Measurements from ENCODE around the gene ACSL4. TPM values are rescaled to one million over a fixed set of nuclear protein-coding genes. Genes with fewer than 3 reads are reported as not detected.
A peak's percentile ranks its signal among the peaks of the same experiment; 100 is the strongest.

The ACSL4 gene
- total RNA-seq (100 to 1,000 TPM in 1 of 2 donors, 10 to 100 TPM in 1; 26.3 to 115 TPM), polyA plus RNA-seq (ENCODE audit: insufficient read length in 2 of 2) (10 to 100 TPM; 44.8 to 57.0 TPM)
- long read RNA-seq, donor 1, full-length matches to known transcripts = 6 of 12 reads
- long read RNA-seq, donor 1, partial matches to known transcripts = 6 of 12 reads
- long read RNA-seq, donor 1, other reads (novel, unspliced or antisense) = 0 of 12 reads
- long read RNA-seq, donor 2, full-length matches to known transcripts = 1 of 1 reads
- long read RNA-seq, donor 2, partial matches to known transcripts = 0 of 1 reads
- long read RNA-seq, donor 2, other reads (novel, unspliced or antisense) = 0 of 1 reads
- long read RNA-seq, donor 3, full-length matches to known transcripts = 1 of 1 reads
- long read RNA-seq, donor 3, partial matches to known transcripts = 0 of 1 reads
- long read RNA-seq, donor 3, other reads (novel, unspliced or antisense) = 0 of 1 reads
- long read RNA-seq, donor 4 = 0 reads

- peak; percentile 43 to 95 (median 75) for DNase-seq (ENCODE audit: low read depth in 4 of 6, low spot score in 6 of 6)
- Histone ChIP-seq H3K4me1 (ENCODE audit: control insufficient read depth, insufficient read depth, low read length) (no peaks in the 10 kb centered on the region), H3K27me3 (ENCODE audit: control insufficient read depth, insufficient read depth, low read length) (peaks cover 4% of the 10 kb centered on the region), H3K9me3 (ENCODE audit: control insufficient read depth, insufficient read depth, low read length) (no peaks in the 10 kb centered on the region), H3K36me3 (ENCODE audit: control insufficient read depth, insufficient read depth, low read length) (no peaks in the 10 kb centered on the region), H3K27ac (ENCODE audit: low read depth, low read length) (peak within 1 kb of the TSS; percentile 78), H3K4me3 (ENCODE audit: low read depth, low read length) (peak within 1 kb of the TSS; percentile 76)
- 24% methylated on average over 89 of the region's 89 CpGs for WGBS (ENCODE audit: insufficient coverage)
Measured at GRCh38 chrX:109732807-109733612, at the start of gene ACSL4. TSS of gene ACSL4 (minus strand) at chrX:109733257. CDS start at chrX:109683363, 49,894 bp downstream.

GRCh38 chrX:109777749-109778148 lies 44.7 kb upstream of the ACSL4 start:
- no peak overlapping the region for H3K4me3 ChIP-seq (ENCODE audit: low read depth, low read length)
- no peaks in the 10 kb centered on the region for H3K36me3 ChIP-seq (ENCODE audit: control insufficient read depth, insufficient read depth, low read length)
- no peak overlapping the region for H3K27ac ChIP-seq (ENCODE audit: low read depth, low read length)
- no peak for DNase-seq (ENCODE audit: low read depth in 4 of 6, low spot score in 6 of 6)
- no peaks in the 10 kb centered on the region for H3K9me3 ChIP-seq (ENCODE audit: control insufficient read depth, insufficient read depth, low read length)
- 83% methylated on average over 4 of the region's 4 CpGs for WGBS (ENCODE audit: insufficient coverage)
- H3K4me1 ChIP-seq (ENCODE audit: control insufficient read depth, insufficient read depth, low read length) = no peaks in the 10 kb centered on the region
- peaks cover 10% of the 10 kb centered on the region for H3K27me3 ChIP-seq (ENCODE audit: control insufficient read depth, insufficient read depth, low read length)

- Histone ChIP-seq H3K4me1 (ENCODE audit: control insufficient read depth, insufficient read depth, low read length) (no peaks in the 10 kb centered on the region), H3K4me3 (ENCODE audit: low read depth, low read length) (no peak overlapping the region), H3K9me3 (ENCODE audit: control insufficient read depth, insufficient read depth, low read length) (no peaks in the 10 kb centered on the region), H3K27ac (ENCODE audit: low read depth, low read length) (no peak overlapping the region), H3K36me3 (ENCODE audit: control insufficient read depth, insufficient read depth, low read length) (no peaks in the 10 kb centered on the region), H3K27me3 (ENCODE audit: control insufficient read depth, insufficient read depth, low read length) (peaks cover 7% of the 10 kb centered on the region)
- no peak for DNase-seq (ENCODE audit: low read depth in 4 of 6, low spot score in 6 of 6)
- no CpG with 5 or more reads among the region's 4 CpGs for WGBS (ENCODE audit: insufficient coverage)
Measured at GRCh38 chrX:109776986-109777385, 43.9 kb upstream of the ACSL4 start.

GRCh38 chrX:109776432-109776831 lies 43.4 kb upstream of the ACSL4 start:
- 80% methylated on average over 1 of the region's 3 CpGs for WGBS (ENCODE audit: insufficient coverage)
- H3K27ac ChIP-seq (ENCODE audit: low read depth, low read length) = no peak overlapping the region
- no peak for DNase-seq (ENCODE audit: low read depth in 4 of 6, low spot score in 6 of 6)
- H3K4me3 ChIP-seq (ENCODE audit: low read depth, low read length) = no peak overlapping the region
- peaks cover 7% of the 10 kb centered on the region for H3K27me3 ChIP-seq (ENCODE audit: control insufficient read depth, insufficient read depth, low read length)
- no peaks in the 10 kb centered on the region for H3K9me3 ChIP-seq (ENCODE audit: control insufficient read depth, insufficient read depth, low read length)
- no peaks in the 10 kb centered on the region for H3K4me1 ChIP-seq (ENCODE audit: control insufficient read depth, insufficient read depth, low read length)
- H3K36me3 ChIP-seq (ENCODE audit: control insufficient read depth, insufficient read depth, low read length) = no peaks in the 10 kb centered on the region

- H3K4me1 ChIP-seq (ENCODE audit: control insufficient read depth, insufficient read depth, low read length) = no peaks in the 10 kb centered on the region
Measured at GRCh38 chrX:109775386-109775785, 42.3 kb upstream of the ACSL4 start.

GRCh38 chrX:109774706-109775105 lies 41.6 kb upstream of the ACSL4 start:
- no peak overlapping the region for H3K27ac ChIP-seq (ENCODE audit: low read depth, low read length)
- no CpG with 5 or more reads among the region's 5 CpGs for WGBS (ENCODE audit: insufficient coverage)
- H3K4me1 ChIP-seq (ENCODE audit: control insufficient read depth, insufficient read depth, low read length) = no peaks in the 10 kb centered on the region
- H3K9me3 ChIP-seq (ENCODE audit: control insufficient read depth, insufficient read depth, low read length) = peaks cover 2% of the 10 kb centered on the region
- H3K27me3 ChIP-seq (ENCODE audit: control insufficient read depth, insufficient read depth, low read length) = peaks cover 4% of the 10 kb centered on the region
- no peak for DNase-seq (ENCODE audit: low read depth in 4 of 6, low spot score in 6 of 6)
- H3K4me3 ChIP-seq (ENCODE audit: low read depth, low read length) = no peak overlapping the region
- no peaks in the 10 kb centered on the region for H3K36me3 ChIP-seq (ENCODE audit: control insufficient read depth, insufficient read depth, low read length)

More at GRCh38 chrX:109775386-109775785, 42.3 kb upstream of the ACSL4 start:
- Histone ChIP-seq H3K27ac (ENCODE audit: low read depth, low read length) (no peak overlapping the region), H3K9me3 (ENCODE audit: control insufficient read depth, insufficient read depth, low read length) (peaks cover under 1% of the 10 kb centered on the region), H3K36me3 (ENCODE audit: control insufficient read depth, insufficient read depth, low read length) (no peaks in the 10 kb centered on the region), H3K4me3 (ENCODE audit: low read depth, low read length) (no peak overlapping the region), H3K27me3 (ENCODE audit: control insufficient read depth, insufficient read depth, low read length) (peaks cover 4% of the 10 kb centered on the region)
- WGBS (ENCODE audit: insufficient coverage) = 55% methylated on average over 2 of the region's 3 CpGs
- no peak for DNase-seq (ENCODE audit: low read depth in 4 of 6, low spot score in 6 of 6)

- Histone ChIP-seq H3K27ac (ENCODE audit: low read depth, low read length) (no peak overlapping the region), H3K36me3 (ENCODE audit: control insufficient read depth, insufficient read depth, low read length) (no peaks in the 10 kb centered on the region), H3K27me3 (ENCODE audit: control insufficient read depth, insufficient read depth, low read length) (peaks cover 4% of the 10 kb centered on the region), H3K4me1 (ENCODE audit: control insufficient read depth, insufficient read depth, low read length) (no peaks in the 10 kb centered on the region), H3K9me3 (ENCODE audit: control insufficient read depth, insufficient read depth, low read length) (peaks cover 2% of the 10 kb centered on the region), H3K4me3 (ENCODE audit: low read depth, low read length) (no peak overlapping the region)
- no CpG with 5 or more reads among the region's 1 CpG for WGBS (ENCODE audit: insufficient coverage)
- DNase-seq (ENCODE audit: low read depth in 4 of 6, low spot score in 6 of 6) = no peak
Measured at GRCh38 chrX:109774136-109774535, 41.1 kb upstream of the ACSL4 start.

GRCh38 chrX:109773374-109773773 lies 40.3 kb upstream of the ACSL4 start:
- Histone ChIP-seq H3K27me3 (ENCODE audit: control insufficient read depth, insufficient read depth, low read length) (peaks cover 4% of the 10 kb centered on the region), H3K27ac (ENCODE audit: low read depth, low read length) (no peak overlapping the region), H3K4me3 (ENCODE audit: low read depth, low read length) (no peak overlapping the region), H3K36me3 (ENCODE audit: control insufficient read depth, insufficient read depth, low read length) (no peaks in the 10 kb centered on the region), H3K4me1 (ENCODE audit: control insufficient read depth, insufficient read depth, low read length) (no peaks in the 10 kb centered on the region), H3K9me3 (ENCODE audit: control insufficient read depth, insufficient read depth, low read length) (peaks cover 2% of the 10 kb centered on the region)
- DNase-seq (ENCODE audit: low read depth in 4 of 6, low spot score in 6 of 6) = no peak
- WGBS (ENCODE audit: insufficient coverage) = 85% methylated on average over 2 of the region's 2 CpGs

GRCh38 chrX:109770780-109771179 lies 37.7 kb upstream of the ACSL4 start:
- no peak for DNase-seq (ENCODE audit: low read depth in 4 of 6, low spot score in 6 of 6)
- Histone ChIP-seq H3K36me3 (ENCODE audit: control insufficient read depth, insufficient read depth, low read length) (no peaks in the 10 kb centered on the region), H3K4me1 (ENCODE audit: control insufficient read depth, insufficient read depth, low read length) (no peaks in the 10 kb centered on the region), H3K9me3 (ENCODE audit: control insufficient read depth, insufficient read depth, low read length) (peaks cover 2% of the 10 kb centered on the region), H3K27me3 (ENCODE audit: control insufficient read depth, insufficient read depth, low read length) (no peaks in the 10 kb centered on the region), H3K4me3 (ENCODE audit: low read depth, low read length) (no peak overlapping the region), H3K27ac (ENCODE audit: low read depth, low read length) (no peak overlapping the region)
- no CpG with 5 or more reads among the region's 2 CpGs for WGBS (ENCODE audit: insufficient coverage)
